Body of pancreas (tissue), 4 donors: ENCODE results near the gene ROBO2. TPM values are rescaled to one million over a fixed set of nuclear protein-coding genes. Genes with fewer than 3 reads are reported as not detected.

Experiments
- ATAC-seq: fragments of 150-250 bp; one replicate; pipeline ENCODE4 v1.9.1; 2016
- DNase-seq, 4 donors: peaks; one replicate each; pipeline ENCODE4 v3.0.0-alpha.2; 2019
- H3K27ac ChIP-seq, 4 donors: fragments of 200-600 bp; sonication (generic); 1 replicate in 3 of 4; 2 replicates in 1 of 4; pipeline versions ENCODE4 v1.5.1 to v1.6.1; 2016 to 2019; ENCODE audit warnings: mild to moderate bottlenecking in 1 of 4, mixed read lengths in 1 of 4, moderate library complexity in 1 of 4
- H3K27me3 ChIP-seq, 2 donors: fragments of 200-600 bp; sonication (generic); one replicate each; pipeline ENCODE4 v1.6.0; 2016; ENCODE audit warnings: mild to moderate bottlenecking in 1 of 2
- H3K36me3 ChIP-seq, 2 donors: fragments of 200-600 bp; sonication (generic); replicated peaks in 1 of 2; 2 replicates each; pipeline ENCODE4 v1.5.1; 2016; ENCODE audit warnings: low read depth in 2 of 2; ENCODE audit not compliant: insufficient read depth in 1 of 2
- H3K4me1 ChIP-seq: fragments of 200-600 bp; sonication (generic); one replicate; pipeline ENCODE4 v1.6.0; 2016
- H3K4me3 ChIP-seq, 2 donors: fragments of 200-600 bp; sonication (generic); 1 replicate in 1 of 2; 2 replicates in 1 of 2; pipeline ENCODE4 v1.5.1; 2016 to 2019
- H3K9me3 ChIP-seq, 3 donors: fragments of 200-600 bp; sonication (generic); 1 replicate in 2 of 3; 2 replicates in 1 of 3; pipeline ENCODE4 v1.5.1; 2016
- POLR2A ChIP-seq, 3 donors: fragments of 450-650 bp; IDR thresholded peaks; one replicate each; pipeline ENCODE4 v1.6.1; 2016; ENCODE audit warnings: antibody characterized with exemption in 3 of 3, mild to moderate bottlenecking in 2 of 3
- WGBS, 2 donors: methylation state at CpG; one replicate each; pipeline ENCODE4 v1.1.5; 2017; 5-methylcytosine and 5-hydroxymethylcytosine counted together
- intact Hi-C: fragments of 100-400 bp; cut with DNase I; formaldehyde crosslinking; loops from one replicate; pipeline ENCODE4 v1.15.1; 2023
- total RNA-seq, 2 donors: library from RNA; depleted of rRNA; stranded (reverse); fragments of >200 nt; gene quantifications; one replicate each; pipeline ENCODE4 v1.1.0, GENCODE V29; 2016
- TF ChIP-seq, protein P1 (sequence below), 7 experiments: fragments of 450-650 bp in 4 of 7; fragments of 200-600 bp in 3 of 7; sonication (generic) in 3 of 7; IDR thresholded peaks; one replicate each; pipeline ENCODE4 v1.5.1; 2016 to 2019; ENCODE audit warnings: antibody characterized with exemption in 7 of 7

The ROBO2 gene
- total RNA-seq, 2 donors from 2014 or later, result 1.3 to 3.0 TPM

DNA sequence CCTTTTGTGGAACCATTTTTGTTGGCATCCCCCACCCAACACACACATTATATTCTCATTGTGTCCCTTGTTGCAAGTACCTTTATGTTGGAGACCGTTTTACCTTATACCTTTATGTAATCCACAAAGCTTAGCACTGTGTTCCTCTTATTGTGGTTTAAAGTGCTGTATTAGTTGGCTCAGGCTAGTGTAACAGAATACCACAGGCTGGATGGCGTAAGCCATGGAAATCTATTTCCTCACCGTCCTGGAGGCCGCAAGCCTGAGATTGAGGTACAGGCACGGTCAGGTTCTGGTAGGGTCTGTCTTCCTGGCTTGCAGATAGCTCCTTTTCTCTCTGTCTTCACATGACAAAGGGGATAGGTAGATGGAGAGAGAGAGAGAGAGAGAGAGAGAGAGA, 302.8 kb downstream of the ROBO2 start:
- 68 to 70% methylated on average over 5 of the region's 5 CpGs for WGBS, 2 donors

DNA sequence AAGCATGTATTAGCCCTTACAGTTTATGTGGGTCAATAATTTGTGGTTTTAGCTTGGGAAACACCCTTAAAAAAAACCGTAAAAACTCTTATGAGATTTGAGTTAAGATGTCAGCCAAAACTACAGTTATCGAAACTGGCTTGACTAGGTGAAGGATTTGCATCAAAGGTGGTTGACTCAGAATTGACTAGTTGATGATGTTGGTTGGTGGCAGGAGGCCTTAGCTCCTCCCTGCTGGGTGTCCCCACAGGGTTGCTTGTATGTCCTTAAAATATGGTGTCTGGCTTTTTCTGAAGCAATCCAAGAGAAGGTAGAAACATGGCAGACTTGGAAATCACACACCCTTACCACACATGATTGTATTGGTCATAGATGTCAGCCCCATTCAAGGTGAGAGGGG, 305.1 kb downstream of the ROBO2 start:
- DNase-seq (no peak), ATAC-seq (no peak)
- Histone ChIP-seq H3K27me3 (no peaks in the 10 kb centered on the region), H3K9me3 (no peaks in the 10 kb centered on the region), H3K36me3 (no peaks in the 10 kb centered on the region), H3K4me3 (no peak overlapping the region), H3K27ac (no peak overlapping the region), H3K4me1 (no peaks in the 10 kb centered on the region)
- intact Hi-C loops, result no loop called here
- TF ChIP-seq, protein P1, sequence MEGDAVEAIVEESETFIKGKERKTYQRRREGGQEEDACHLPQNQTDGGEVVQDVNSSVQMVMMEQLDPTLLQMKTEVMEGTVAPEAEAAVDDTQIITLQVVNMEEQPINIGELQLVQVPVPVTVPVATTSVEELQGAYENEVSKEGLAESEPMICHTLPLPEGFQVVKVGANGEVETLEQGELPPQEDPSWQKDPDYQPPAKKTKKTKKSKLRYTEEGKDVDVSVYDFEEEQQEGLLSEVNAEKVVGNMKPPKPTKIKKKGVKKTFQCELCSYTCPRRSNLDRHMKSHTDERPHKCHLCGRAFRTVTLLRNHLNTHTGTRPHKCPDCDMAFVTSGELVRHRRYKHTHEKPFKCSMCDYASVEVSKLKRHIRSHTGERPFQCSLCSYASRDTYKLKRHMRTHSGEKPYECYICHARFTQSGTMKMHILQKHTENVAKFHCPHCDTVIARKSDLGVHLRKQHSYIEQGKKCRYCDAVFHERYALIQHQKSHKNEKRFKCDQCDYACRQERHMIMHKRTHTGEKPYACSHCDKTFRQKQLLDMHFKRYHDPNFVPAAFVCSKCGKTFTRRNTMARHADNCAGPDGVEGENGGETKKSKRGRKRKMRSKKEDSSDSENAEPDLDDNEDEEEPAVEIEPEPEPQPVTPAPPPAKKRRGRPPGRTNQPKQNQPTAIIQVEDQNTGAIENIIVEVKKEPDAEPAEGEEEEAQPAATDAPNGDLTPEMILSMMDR (IDR thresholded peaks at IDR 0.05), result no peak
- TF ChIP-seq POLR2A (IDR thresholded peaks at IDR 0.05), result no peak
- 63 to 67% methylated on average over 2 of the region's 2 CpGs for WGBS, 2 donors

More for the DNA sequence above, 302.8 kb downstream of the ROBO2 start:
- Histone ChIP-seq H3K4me1 (no peaks in the 10 kb centered on the region), H3K36me3 (no peaks in the 10 kb centered on the region), H3K9me3 (no peaks in the 10 kb centered on the region), H3K4me3 (no peak overlapping the region), H3K27ac (no peak overlapping the region), H3K27me3 (no peaks in the 10 kb centered on the region)
- DNase-seq (no peak), ATAC-seq (no peak)
- intact Hi-C loops, result no loop called here
- no peak for TF ChIP-seq POLR2A (IDR thresholded peaks at IDR 0.05)
- TF ChIP-seq, protein P1 (IDR thresholded peaks at IDR 0.05), result no peak

DNA sequence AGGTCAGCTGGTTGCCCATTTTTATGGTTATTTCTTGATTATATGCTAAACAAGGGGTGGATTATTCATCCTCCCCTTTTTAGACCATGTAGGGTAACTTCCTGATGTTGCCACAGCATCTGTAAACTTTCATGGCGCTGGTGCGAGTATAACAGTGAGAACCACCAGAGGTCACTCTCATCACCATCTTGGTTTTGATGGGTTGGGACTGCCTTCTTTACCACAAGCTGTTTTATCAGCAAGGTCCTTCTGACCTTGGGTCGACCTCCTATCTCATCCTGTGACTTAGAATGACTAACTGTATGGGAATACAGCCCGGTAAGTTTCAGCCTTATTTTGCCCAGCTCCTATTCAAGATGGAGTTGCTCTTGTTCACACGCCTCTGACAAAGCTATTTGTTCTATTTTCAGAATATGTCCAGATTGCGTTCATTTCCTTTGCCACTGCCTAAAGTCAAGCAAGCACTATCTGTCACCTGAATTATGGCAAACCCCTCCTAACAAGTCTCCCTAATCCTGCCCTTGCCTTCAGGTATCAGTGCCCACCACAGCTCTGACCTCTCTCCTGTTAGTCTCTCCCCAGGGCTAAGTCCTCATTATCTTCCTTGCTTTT, 308.5 kb downstream of the ROBO2 start:
- peak in 1 of 4 donors; percentile 9 for DNase-seq

DNA sequence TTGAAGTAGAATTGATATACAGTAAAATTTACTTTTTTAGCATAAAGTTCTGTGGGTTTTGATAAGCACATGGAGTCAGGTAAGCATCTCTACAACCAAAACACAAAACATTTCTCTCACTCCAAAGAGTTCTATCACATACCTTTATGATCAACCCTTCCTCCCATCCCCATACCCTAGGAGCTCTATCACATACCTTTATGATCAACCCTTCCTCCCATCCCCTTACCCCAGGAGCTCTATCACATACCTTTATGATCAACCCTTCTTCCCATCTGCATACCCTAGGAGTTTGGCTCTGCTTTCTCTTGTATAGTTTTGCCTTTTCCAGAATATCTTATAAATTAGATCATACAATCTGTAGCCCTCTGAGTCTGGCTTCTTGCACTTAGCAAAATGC, 315.1 kb downstream of the ROBO2 start:
- no peaks in the 10 kb centered on the region for H3K4me1 ChIP-seq
- ATAC-seq, result no peak
- H3K36me3 ChIP-seq, result no peaks in the 10 kb centered on the region
- DNase-seq, result no peak
- no peak overlapping the region for H3K27ac ChIP-seq
- TF ChIP-seq, protein P1 (IDR thresholded peaks at IDR 0.05), result no peak
- TF ChIP-seq POLR2A (IDR thresholded peaks at IDR 0.05), result no peak
- H3K27me3 ChIP-seq, result no peaks in the 10 kb centered on the region
- intact Hi-C loops, result no loop called here
- H3K4me3 ChIP-seq, result no peak overlapping the region
- H3K9me3 ChIP-seq, result no peaks in the 10 kb centered on the region

More for the DNA sequence above, 308.5 kb downstream of the ROBO2 start:
- H3K27ac ChIP-seq, result no peak overlapping the region
- H3K4me1 ChIP-seq, result no peaks in the 10 kb centered on the region
- H3K9me3 ChIP-seq, result no peaks in the 10 kb centered on the region
- H3K36me3 ChIP-seq, result no peaks in the 10 kb centered on the region
- intact Hi-C loops, result no loop called here
- ATAC-seq, result no peak
- no peak for TF ChIP-seq POLR2A (IDR thresholded peaks at IDR 0.05)
- TF ChIP-seq, protein P1 (IDR thresholded peaks at IDR 0.05), result peak in 3 of 7 experiments; percentile 15 to 27 (median 24)
- WGBS, 2 donors, result 42 to 43% methylated on average over 6 of the region's 6 CpGs
- H3K27me3 ChIP-seq, result no peaks in the 10 kb centered on the region
- H3K4me3 ChIP-seq, result no peak overlapping the region

DNA sequence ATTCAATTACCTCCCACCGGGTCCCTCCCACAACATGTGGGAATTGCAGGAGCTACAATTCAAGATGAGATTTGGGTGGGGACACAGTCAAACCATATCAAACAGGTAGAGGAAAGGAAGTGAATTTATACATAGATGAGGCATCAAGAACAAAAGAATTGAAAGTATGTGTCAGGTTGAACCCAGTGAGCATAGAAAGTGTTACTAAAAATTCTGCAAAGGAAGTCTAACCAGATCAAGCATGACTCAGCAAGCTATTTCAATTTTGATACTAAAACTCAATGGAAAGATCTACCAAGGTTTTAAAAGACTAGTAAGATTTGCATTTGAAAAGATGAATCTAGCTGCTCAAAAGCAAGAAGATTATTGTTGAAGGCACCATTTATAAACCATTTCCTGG, 323.0 kb downstream of the ROBO2 start:
- intact Hi-C loops, result no loop called here
- H3K27me3 ChIP-seq, result no peaks in the 10 kb centered on the region
- TF ChIP-seq, protein P1 (IDR thresholded peaks at IDR 0.05), result no peak
- no peak for TF ChIP-seq POLR2A (IDR thresholded peaks at IDR 0.05)
- ATAC-seq (no peak), DNase-seq (no peak)
- no peaks in the 10 kb centered on the region for H3K4me1 ChIP-seq
- H3K36me3 ChIP-seq, result no peaks in the 10 kb centered on the region
- 89 to 90% methylated on average over 1 of the region's 1 CpG for WGBS, 2 donors
- H3K4me3 ChIP-seq, result no peak overlapping the region
- no peak overlapping the region for H3K27ac ChIP-seq
- H3K9me3 ChIP-seq, result no peaks in the 10 kb centered on the region
